HEK293 (cell line): ENCODE results near the gene CLIC3.
A peak's percentile ranks its signal among the peaks of the same experiment; 100 is the strongest.

Source experiments
- CTCF ChIA-PET: fragments of 350-600 bp; formaldehyde crosslinking; extraction: SDS; loops from one replicate; lab custom pipeline; 2021; ENCODE audit warnings: antibody characterized with exemption; lab: Yijun Ruan, JAX
- POLR2A ChIA-PET: fragments of 300-600 bp; formaldehyde crosslinking; extraction: SDS; loops from one replicate; lab custom pipeline; 2020; ENCODE audit warnings: antibody characterized with exemption, inconsistent platforms; lab: Yijun Ruan, JAX
- H3K27ac ChIP-seq: fragments of 200-500 bp; sonication (Bioruptor generic); 2 replicates; pipeline ENCODE4 v1.5.1; 2014; ENCODE audit warnings: low read depth, low read length, control low read depth, inconsistent platforms; ENCODE audit errors: extremely low read depth
- H3K36me3 ChIP-seq, 2 experiments: fragments of 200-500 bp in 1 of 2; sonication (Bioruptor generic) in 1 of 2; 1 replicate in 1 of 2; 2 replicates in 1 of 2; pipeline ENCODE4 v1.5.1; 2014 to 2017; ENCODE audit warnings: inconsistent platforms in 2 of 2, low read length in 2 of 2; ENCODE audit not compliant: control insufficient read depth in 2 of 2, insufficient read depth in 1 of 2
- H3K4me1 ChIP-seq: fragments of 200-500 bp; sonication (Bioruptor generic); 2 replicates; pipeline ENCODE4 v1.5.1; 2014; ENCODE audit warnings: mild to moderate bottlenecking, low read length, inconsistent platforms; ENCODE audit not compliant: control insufficient read depth, insufficient read depth
- H3K4me3 ChIP-seq: 2 replicates; pipeline ENCODE4 v1.5.1; 2011; ENCODE audit warnings: low read depth, mild to moderate bottlenecking, control low read depth, low read length, moderate library complexity
- H3K9me3 ChIP-seq: fragments of 200-500 bp; sonication (Bioruptor generic); 2 replicates; pipeline ENCODE4 v1.5.1; 2014; ENCODE audit warnings: low read depth, low read length, inconsistent platforms; ENCODE audit not compliant: control insufficient read depth, insufficient read depth
- CTCF ChIP-seq: fragments of 450-650 bp; formaldehyde crosslinking; IDR thresholded peaks from 2 replicates; pipeline ENCODE4 v1.5.1; 2016; ENCODE audit warnings: missing biosample characterization, missing genetic modification characterization
- EGR2 ChIP-seq: fragments of 450-650 bp; formaldehyde crosslinking; IDR thresholded peaks from 2 replicates; pipeline ENCODE4 v1.5.1; 2016; ENCODE audit warnings: low read depth, missing biosample characterization, missing genetic modification characterization
- HIC1 ChIP-seq: fragments of 450-650 bp; formaldehyde crosslinking; IDR thresholded peaks from 2 replicates; pipeline ENCODE4 v1.5.1; 2016; ENCODE audit warnings: missing biosample characterization, missing genetic modification characterization
- KLF8 ChIP-seq: fragments of 450-650 bp; formaldehyde crosslinking; IDR thresholded peaks from 2 replicates; pipeline ENCODE4 v1.5.1; 2016; ENCODE audit warnings: missing biosample characterization, missing genetic modification characterization
- SP2 ChIP-seq: fragments of 450-650 bp; formaldehyde crosslinking; IDR thresholded peaks from 2 replicates; pipeline ENCODE4 v1.5.1; 2016; ENCODE audit warnings: missing biosample characterization, missing genetic modification characterization
- YY2 ChIP-seq: fragments of 450-650 bp; formaldehyde crosslinking; IDR thresholded peaks from 2 replicates; pipeline ENCODE4 v1.5.1; 2016; ENCODE audit warnings: missing biosample characterization, missing genetic modification characterization
- ZBTB20 ChIP-seq: fragments of 450-650 bp; formaldehyde crosslinking; IDR thresholded peaks from 2 replicates; pipeline ENCODE4 v1.5.1; 2016; ENCODE audit warnings: missing biosample characterization, missing genetic modification characterization
- ZBTB49 ChIP-seq: fragments of 450-650 bp; formaldehyde crosslinking; IDR thresholded peaks from 2 replicates; pipeline ENCODE4 v1.5.1; 2016; ENCODE audit warnings: missing biosample characterization, missing genetic modification characterization, low read depth
- ZFHX2 ChIP-seq: fragments of 450-650 bp; formaldehyde crosslinking; conservative IDR thresholded peaks from 2 replicates; pipeline ENCODE4 v1.5.1; 2016; ENCODE audit warnings: missing biosample characterization, missing genetic modification characterization
- ZIC2 ChIP-seq: fragments of 450-650 bp; formaldehyde crosslinking; IDR thresholded peaks from 2 replicates; pipeline ENCODE4 v1.5.1; 2016; ENCODE audit warnings: missing biosample characterization, missing genetic modification characterization
- ZNF169 ChIP-seq: fragments of 450-650 bp; formaldehyde crosslinking; IDR thresholded peaks from 2 replicates; pipeline ENCODE4 v1.5.1; 2016; ENCODE audit warnings: missing biosample characterization, missing genetic modification characterization
- ZNF2 ChIP-seq: fragments of 450-650 bp; formaldehyde crosslinking; IDR thresholded peaks from 2 replicates; pipeline ENCODE4 v1.5.1; 2016; ENCODE audit warnings: missing biosample characterization, missing genetic modification characterization
- ZNF223 ChIP-seq: fragments of 450-650 bp; formaldehyde crosslinking; IDR thresholded peaks from 2 replicates; pipeline ENCODE4 v1.5.1; 2016; ENCODE audit warnings: missing biosample characterization, missing genetic modification characterization
- ZNF324 ChIP-seq: fragments of 450-650 bp; formaldehyde crosslinking; IDR thresholded peaks from 2 replicates; pipeline ENCODE4 v1.5.1; 2016; ENCODE audit warnings: missing biosample characterization, missing genetic modification characterization
- ZNF366 ChIP-seq: fragments of 450-650 bp; formaldehyde crosslinking; conservative IDR thresholded peaks from 2 replicates; pipeline ENCODE4 v1.5.1; 2016; ENCODE audit warnings: missing biosample characterization, missing genetic modification characterization
- ZNF521 ChIP-seq: fragments of 450-650 bp; formaldehyde crosslinking; IDR thresholded peaks from 2 replicates; pipeline ENCODE4 v1.5.1; 2017; ENCODE audit warnings: missing biosample characterization, mild to moderate bottlenecking, missing genetic modification characterization
- ZNF621 ChIP-seq: fragments of 450-650 bp; formaldehyde crosslinking; IDR thresholded peaks from 2 replicates; pipeline ENCODE4 v1.5.1; 2017; ENCODE audit warnings: missing biosample characterization, missing genetic modification characterization
- ZNF747 ChIP-seq: fragments of 450-650 bp; formaldehyde crosslinking; IDR thresholded peaks from 2 replicates; pipeline ENCODE4 v1.5.1; 2016; ENCODE audit warnings: missing biosample characterization, missing genetic modification characterization
- TF ChIP-seq, protein P1 (sequence below): fragments of 450-650 bp; formaldehyde crosslinking; IDR thresholded peaks from 2 replicates; pipeline ENCODE4 v1.5.1; 2016; ENCODE audit warnings: missing biosample characterization, missing genetic modification characterization
- TF ChIP-seq, protein P2 (sequence below): fragments of 450-650 bp; formaldehyde crosslinking; IDR thresholded peaks from 2 replicates; pipeline ENCODE4 v1.5.1; 2016; ENCODE audit warnings: missing biosample characterization, missing genetic modification characterization

CLIC3 gene

DNA sequence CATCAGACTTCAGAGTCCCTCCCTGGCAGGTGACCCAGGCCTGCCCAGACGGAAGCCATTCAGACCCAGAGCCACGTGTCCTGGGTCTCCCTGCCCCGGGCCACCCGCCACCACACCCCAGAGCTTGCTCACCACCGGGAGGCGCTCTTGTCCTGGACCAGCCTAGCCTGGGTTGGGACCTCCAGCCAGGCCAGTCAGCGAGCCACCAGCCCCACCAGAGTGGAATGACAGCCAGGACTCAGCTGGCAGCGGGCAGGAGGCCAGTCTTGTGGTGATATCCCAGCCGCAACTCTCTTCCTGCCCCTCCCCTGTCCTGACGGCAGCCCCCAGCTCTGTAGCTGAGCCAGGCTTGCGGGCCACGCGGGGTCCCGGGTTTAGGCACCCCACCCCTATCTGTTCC lies 20.7 kb downstream of the CLIC3 start:
- TF ChIP-seq ZNF169 (tag by site-specific recombination) (no peak), KLF8 (tag by site-specific recombination) (no peak), SP2 (tag by site-specific recombination) (no peak), ZBTB20 (tag by site-specific recombination) (no peak), ZNF747 (tag by site-specific recombination) (no peak), ZIC2 (peak; percentile 34; the same call in 1 of the 2 replicates), HIC1 (0 out of 2 replicates have a peak, but pooled peaks have one; percentile 6), ZNF621 (tag by site-specific recombination) (no peak), ZBTB49 (tag by site-specific recombination) (no peak), ZNF2 (tag by site-specific recombination) (no peak), YY2 (tag by site-specific recombination) (no peak), CTCF (0 out of 2 replicates have a peak, but pooled peaks have one; percentile 16), ZNF366 (tag by site-specific recombination) (no peak), ZNF223 (peak; percentile 91), ZNF324 (no peak)
- TF ChIP-seq, protein P1, sequence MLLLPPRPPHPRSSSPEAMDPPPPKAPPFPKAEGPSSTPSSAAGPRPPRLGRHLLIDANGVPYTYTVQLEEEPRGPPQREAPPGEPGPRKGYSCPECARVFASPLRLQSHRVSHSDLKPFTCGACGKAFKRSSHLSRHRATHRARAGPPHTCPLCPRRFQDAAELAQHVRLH (tag by site-specific recombination): no peak
- Histone ChIP-seq H3K36me3 (no peaks in the 10 kb centered on the region), H3K9me3 (no peaks in the 10 kb centered on the region), H3K4me1 (no peaks in the 10 kb centered on the region), H3K4me3 (no peak overlapping the region), H3K27ac (no peak overlapping the region)
- ChIA-PET POLR2A (interaction anchor here (0.9 to 2.5 kb wide), 3 partner anchors 17 to 54 kb away, joined by 4 to 7 read pairs (median 4); partner anchors contain the start of gene PAXX), CTCF (interaction anchor here (0.6 to 3.4 kb wide), 10 partner anchors 10 to 133 kb away, joined by 3 to 22 read pairs (median 4); partner anchors contain the start of gene C8G)

DNA sequence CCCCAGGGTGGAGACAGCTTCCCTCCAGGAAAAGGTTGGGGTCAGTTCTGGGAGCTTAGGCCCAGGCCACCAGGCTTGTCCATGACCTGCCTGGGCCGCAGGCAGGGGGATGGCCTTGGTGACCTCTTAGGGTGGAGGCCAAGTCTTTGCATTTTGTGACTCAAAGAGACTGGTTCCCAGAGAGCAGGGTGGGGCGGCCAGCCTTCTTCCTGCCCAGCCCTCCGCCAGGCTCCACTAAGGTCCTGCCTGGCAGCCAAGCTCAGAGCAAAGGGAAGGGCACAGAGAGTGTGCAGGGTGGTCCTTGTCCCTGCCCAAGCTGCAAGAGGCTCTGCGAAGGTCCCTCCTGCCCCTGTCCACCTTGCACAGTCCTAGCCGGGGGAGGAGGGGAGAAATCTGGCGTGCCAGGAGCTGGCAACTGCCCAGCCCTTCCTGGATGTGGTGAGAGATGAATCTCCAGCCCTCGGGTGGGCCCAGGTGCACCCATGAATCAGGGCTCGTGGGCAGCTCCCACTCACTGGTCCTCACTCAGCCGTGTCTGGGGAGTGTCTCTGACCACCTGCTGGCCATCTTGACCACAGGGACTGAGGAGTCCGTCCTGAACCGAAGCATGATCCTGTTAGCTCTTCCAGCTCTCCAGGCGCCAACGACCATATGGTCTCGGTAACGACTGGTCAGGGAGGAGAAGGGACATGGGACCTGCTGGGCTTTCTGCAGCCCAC lies 21.4 kb downstream of the CLIC3 start:
- no peaks in the 10 kb centered on the region for H3K9me3 ChIP-seq
- ChIA-PET CTCF (interaction anchor here (0.5 to 3.4 kb wide), 12 partner anchors 10 to 614 kb away, joined by 3 to 22 read pairs (median 4); partner anchors contain the start of gene C8G), POLR2A (interaction anchor here (0.9 to 2.5 kb wide), 3 partner anchors 17 to 54 kb away, joined by 4 to 7 read pairs (median 5); partner anchors contain the start of gene PAXX)
- no peak overlapping the region for H3K4me3 ChIP-seq
- H3K36me3 ChIP-seq: no peaks in the 10 kb centered on the region
- H3K4me1 ChIP-seq: no peaks in the 10 kb centered on the region
- no peak overlapping the region for H3K27ac ChIP-seq
- peak; percentile 16; the same call in 1 of the 2 replicates for TF ChIP-seq EGR2
- TF ChIP-seq ZFHX2 (tag by site-specific recombination): 0 out of 2 replicates have a peak, but pooled peaks have one; percentile 18
- TF ChIP-seq, protein P2, sequence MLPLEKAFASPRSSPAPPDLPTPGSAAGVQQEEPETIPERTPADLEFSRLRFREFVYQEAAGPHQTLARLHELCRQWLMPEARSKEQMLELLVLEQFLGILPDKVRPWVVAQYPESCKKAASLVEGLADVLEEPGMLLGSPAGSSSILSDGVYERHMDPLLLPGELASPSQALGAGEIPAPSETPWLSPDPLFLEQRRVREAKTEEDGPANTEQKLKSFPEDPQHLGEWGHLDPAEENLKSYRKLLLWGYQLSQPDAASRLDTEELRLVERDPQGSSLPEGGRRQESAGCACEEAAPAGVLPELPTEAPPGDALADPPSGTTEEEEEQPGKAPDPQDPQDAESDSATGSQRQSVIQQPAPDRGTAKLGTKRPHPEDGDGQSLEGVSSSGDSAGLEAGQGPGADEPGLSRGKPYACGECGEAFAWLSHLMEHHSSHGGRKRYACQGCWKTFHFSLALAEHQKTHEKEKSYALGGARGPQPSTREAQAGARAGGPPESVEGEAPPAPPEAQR: no peak
- TF ChIP-seq ZNF521 (tag by site-specific recombination): no peak
- TF ChIP-seq, all 188 proteins: peak for 2
